Measurements from ENCODE around the gene FCRL5. TPM values are rescaled to one million over a fixed set of nuclear protein-coding genes. Genes with fewer than 3 reads are reported as not detected.

FCRL5 gene
- total and polyA plus RNA-seq, 10 of the 15 experiments (the other 5 are each of a cell fraction or from before 2014, with no cell fraction given), result 1.1 to 136 (median 7.0) TPM

GRCh38 chr1:157600236-157600635 lies 47.9 kb upstream of the FCRL5 start:
- 100% methylated on average over 1 of the region's 1 CpG for WGBS (ENCODE audit: insufficient coverage, insufficient replicate concordance, low lambda C conversion rate, missing lambda C conversion rate)
- Histone ChIP-seq H3K4me2 (ENCODE audit: control insufficient read depth, insufficient read depth) (no peak overlapping the region), H3K9ac (ENCODE audit: control insufficient read depth, insufficient read depth, low read length) (no peak overlapping the region), H2AFZ (ENCODE audit: control insufficient read depth, low read depth, low read length) (no peak overlapping the region), H3K4me1 (ENCODE audit: control insufficient read depth, insufficient read depth, low read length) (peaks cover 33% of the 10 kb centered on the region), H4K20me1 (ENCODE audit: control insufficient read depth, insufficient read depth) (no peaks in the 10 kb centered on the region), H3K79me2 (ENCODE audit: control insufficient read depth, insufficient read depth, low read length) (no peaks in the 10 kb centered on the region), H3K36me3 (ENCODE audit: control insufficient read depth in 2 of 2, insufficient read depth in 2 of 2, low read length in 1 of 2) (no peaks in the 10 kb centered on the region), H3K4me3 (no peak overlapping the region), H3K9me3 (replicated peaks; ENCODE audit: control insufficient read depth, insufficient read depth, low read length) (no peaks in the 10 kb centered on the region), H3K27me3 (replicated peaks in 1 of 2; ENCODE audit: control insufficient read depth in 2 of 2, insufficient read depth in 2 of 2, low read length in 1 of 2) (no peaks in the 10 kb centered on the region), H3K27ac (ENCODE audit: control insufficient read depth, insufficient read depth) (no peak overlapping the region)
- no peak for ATAC-seq
- ChIA-PET POLR2A (no interaction called here), CTCF (interaction anchor here (0.6 to 2.4 kb wide), 3 partner anchors 20 to 172 kb away, joined by 3 to 11 read pairs (median 4); no protein-coding TSS in a partner anchor), RAD21 (ENCODE audit: unreplicated experiment) (interaction anchor here (1.2 kb wide), 1 partner anchor 15 kb away, joined by 3 read pairs; no protein-coding TSS in a partner anchor), SMC1A (ENCODE audit: uncharacterized antibody, unreplicated experiment) (interaction anchor here (0.6 kb wide), 1 partner anchor 95 kb away, joined by 3 read pairs; no protein-coding TSS in a partner anchor)
- in situ Hi-C loops (cut with MboI), result no loop called here
- FAIRE-seq, result no peak
- no peak for DNase-seq (ENCODE audit: low read depth, low spot score)
- no TSS peak for BruUV-seq (replicated peaks)
- intact Hi-C loops (cut with micrococcal nuclease; ENCODE audit: unreplicated experiment), result no loop called here
- TF ChIP-seq NR2F1 (conservative IDR thresholded peaks at IDR 0.05), result no peak
- no peak for TF ChIP-seq GABPA (IDR thresholded peaks at IDR 0.05; ENCODE audit: low read depth)
- TF ChIP-seq, protein P1, sequence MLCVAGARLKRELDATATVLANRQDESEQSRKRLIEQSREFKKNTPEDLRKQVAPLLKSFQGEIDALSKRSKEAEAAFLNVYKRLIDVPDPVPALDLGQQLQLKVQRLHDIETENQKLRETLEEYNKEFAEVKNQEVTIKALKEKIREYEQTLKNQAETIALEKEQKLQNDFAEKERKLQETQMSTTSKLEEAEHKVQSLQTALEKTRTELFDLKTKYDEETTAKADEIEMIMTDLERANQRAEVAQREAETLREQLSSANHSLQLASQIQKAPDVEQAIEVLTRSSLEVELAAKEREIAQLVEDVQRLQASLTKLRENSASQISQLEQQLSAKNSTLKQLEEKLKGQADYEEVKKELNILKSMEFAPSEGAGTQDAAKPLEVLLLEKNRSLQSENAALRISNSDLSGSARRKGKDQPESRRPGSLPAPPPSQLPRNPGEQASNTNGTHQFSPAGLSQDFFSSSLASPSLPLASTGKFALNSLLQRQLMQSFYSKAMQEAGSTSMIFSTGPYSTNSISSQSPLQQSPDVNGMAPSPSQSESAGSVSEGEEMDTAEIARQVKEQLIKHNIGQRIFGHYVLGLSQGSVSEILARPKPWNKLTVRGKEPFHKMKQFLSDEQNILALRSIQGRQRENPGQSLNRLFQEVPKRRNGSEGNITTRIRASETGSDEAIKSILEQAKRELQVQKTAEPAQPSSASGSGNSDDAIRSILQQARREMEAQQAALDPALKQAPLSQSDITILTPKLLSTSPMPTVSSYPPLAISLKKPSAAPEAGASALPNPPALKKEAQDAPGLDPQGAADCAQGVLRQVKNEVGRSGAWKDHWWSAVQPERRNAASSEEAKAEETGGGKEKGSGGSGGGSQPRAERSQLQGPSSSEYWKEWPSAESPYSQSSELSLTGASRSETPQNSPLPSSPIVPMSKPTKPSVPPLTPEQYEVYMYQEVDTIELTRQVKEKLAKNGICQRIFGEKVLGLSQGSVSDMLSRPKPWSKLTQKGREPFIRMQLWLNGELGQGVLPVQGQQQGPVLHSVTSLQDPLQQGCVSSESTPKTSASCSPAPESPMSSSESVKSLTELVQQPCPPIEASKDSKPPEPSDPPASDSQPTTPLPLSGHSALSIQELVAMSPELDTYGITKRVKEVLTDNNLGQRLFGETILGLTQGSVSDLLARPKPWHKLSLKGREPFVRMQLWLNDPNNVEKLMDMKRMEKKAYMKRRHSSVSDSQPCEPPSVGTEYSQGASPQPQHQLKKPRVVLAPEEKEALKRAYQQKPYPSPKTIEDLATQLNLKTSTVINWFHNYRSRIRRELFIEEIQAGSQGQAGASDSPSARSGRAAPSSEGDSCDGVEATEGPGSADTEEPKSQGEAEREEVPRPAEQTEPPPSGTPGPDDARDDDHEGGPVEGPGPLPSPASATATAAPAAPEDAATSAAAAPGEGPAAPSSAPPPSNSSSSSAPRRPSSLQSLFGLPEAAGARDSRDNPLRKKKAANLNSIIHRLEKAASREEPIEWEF (IDR thresholded peaks at IDR 0.05; ENCODE audit: insufficient replicate concordance, low read depth, low read length), result no peak
- no peak for TF ChIP-seq HDAC6 (IDR thresholded peaks at IDR 0.05; ENCODE audit: unreplicated experiment)
- no peak for TF ChIP-seq TAF1 (IDR thresholded peaks at IDR 0.05; ENCODE audit: borderline replicate concordance, low read depth, low read length)
- no peak for TF ChIP-seq RB1 (IDR thresholded peaks at IDR 0.05; ENCODE audit: borderline replicate concordance)
- no peak for TF ChIP-seq CBX3 (IDR thresholded peaks at IDR 0.05; ENCODE audit: borderline replicate concordance, low read depth)
- TF ChIP-seq POLR2AphosphoS5 (IDR thresholded peaks at IDR 0.05; ENCODE audit: low read length), result no peak
- TF ChIP-seq, protein P2, sequence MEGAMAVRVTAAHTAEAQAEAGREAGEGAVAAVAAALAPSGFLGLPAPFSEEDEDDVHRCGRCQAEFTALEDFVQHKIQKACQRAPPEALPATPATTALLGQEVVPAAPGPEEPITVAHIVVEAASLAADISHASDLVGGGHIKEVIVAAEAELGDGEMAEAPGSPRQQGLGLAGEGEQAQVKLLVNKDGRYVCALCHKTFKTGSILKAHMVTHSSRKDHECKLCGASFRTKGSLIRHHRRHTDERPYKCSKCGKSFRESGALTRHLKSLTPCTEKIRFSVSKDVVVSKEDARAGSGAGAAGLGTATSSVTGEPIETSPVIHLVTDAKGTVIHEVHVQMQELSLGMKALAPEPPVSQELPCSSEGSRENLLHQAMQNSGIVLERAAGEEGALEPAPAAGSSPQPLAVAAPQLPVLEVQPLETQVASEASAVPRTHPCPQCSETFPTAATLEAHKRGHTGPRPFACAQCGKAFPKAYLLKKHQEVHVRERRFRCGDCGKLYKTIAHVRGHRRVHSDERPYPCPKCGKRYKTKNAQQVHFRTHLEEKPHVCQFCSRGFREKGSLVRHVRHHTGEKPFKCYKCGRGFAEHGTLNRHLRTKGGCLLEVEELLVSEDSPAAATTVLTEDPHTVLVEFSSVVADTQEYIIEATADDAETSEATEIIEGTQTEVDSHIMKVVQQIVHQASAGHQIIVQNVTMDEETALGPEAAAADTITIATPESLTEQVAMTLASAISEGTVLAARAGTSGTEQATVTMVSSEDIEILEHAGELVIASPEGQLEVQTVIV (IDR thresholded peaks at IDR 0.05; ENCODE audit: borderline replicate concordance, partially characterized antibody), result no peak
- no peak for TF ChIP-seq POLR2AphosphoS2 (IDR thresholded peaks at IDR 0.05; ENCODE audit: low read depth, low read length)
- TF ChIP-seq ZNF384 (IDR thresholded peaks at IDR 0.05; ENCODE audit: borderline replicate concordance, low read depth, low read length), result no peak
- no peak for TF ChIP-seq NR2C1 (IDR thresholded peaks at IDR 0.05)
- TF ChIP-seq, protein P3, sequence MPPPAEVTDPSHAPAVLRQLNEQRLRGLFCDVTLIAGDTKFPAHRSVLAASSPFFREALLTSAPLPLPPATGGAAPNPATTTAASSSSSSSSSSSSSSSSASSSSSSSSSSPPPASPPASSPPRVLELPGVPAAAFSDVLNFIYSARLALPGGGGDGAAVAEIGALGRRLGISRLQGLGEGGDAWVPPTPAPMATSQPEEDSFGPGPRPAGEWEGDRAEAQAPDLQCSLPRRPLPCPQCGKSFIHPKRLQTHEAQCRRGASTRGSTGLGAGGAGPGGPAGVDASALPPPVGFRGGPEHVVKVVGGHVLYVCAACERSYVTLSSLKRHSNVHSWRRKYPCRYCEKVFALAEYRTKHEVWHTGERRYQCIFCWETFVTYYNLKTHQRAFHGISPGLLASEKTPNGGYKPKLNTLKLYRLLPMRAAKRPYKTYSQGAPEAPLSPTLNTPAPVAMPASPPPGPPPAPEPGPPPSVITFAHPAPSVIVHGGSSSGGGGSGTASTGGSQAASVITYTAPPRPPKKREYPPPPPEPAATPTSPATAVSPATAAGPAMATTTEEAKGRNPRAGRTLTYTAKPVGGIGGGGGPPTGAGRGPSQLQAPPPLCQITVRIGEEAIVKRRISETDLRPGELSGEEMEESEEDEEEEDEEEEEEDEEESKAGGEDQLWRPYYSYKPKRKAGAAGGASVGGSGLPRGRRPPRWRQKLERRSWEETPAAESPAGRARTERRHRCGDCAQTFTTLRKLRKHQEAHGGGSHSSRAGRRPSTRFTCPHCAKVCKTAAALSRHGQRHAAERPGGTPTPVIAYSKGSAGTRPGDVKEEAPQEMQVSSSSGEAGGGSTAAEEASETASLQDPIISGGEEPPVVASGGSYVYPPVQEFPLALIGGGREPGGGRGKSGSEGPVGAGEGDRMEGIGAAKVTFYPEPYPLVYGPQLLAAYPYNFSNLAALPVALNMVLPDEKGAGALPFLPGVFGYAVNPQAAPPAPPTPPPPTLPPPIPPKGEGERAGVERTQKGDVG (CRISPR knock-in tag; IDR thresholded peaks at IDR 0.05), result no peak
- TF ChIP-seq CEBPB (IDR thresholded peaks at IDR 0.05; ENCODE audit: borderline replicate concordance in 1 of 2, low read depth in 2 of 2, low read length in 2 of 2), result no peak

Measured in GM12878 (cell line).